Psoas muscle (tissue), 8 donors: Measurements from ENCODE around the gene PUSL1. TPM values are rescaled to one million over a fixed set of nuclear protein-coding genes. Genes with fewer than 3 reads are reported as not detected.

Experiments
- ATAC-seq, 4 donors: fragments of 200-7000 bp; cut with Tn5 transposase; one replicate each; pipeline ENCODE4 v1.9.1; 2020; ENCODE audit warnings: moderate library complexity in 3 of 4, mild to moderate bottlenecking in 2 of 4
- DNase-seq, 2 donors: peaks; one replicate each; pipeline ENCODE4 v3.0.0-alpha.2; 2020
- H3K27ac ChIP-seq: fragments of 200-600 bp; one replicate; pipeline ENCODE4 v1.8.0; 2022
- H3K27me3 ChIP-seq, 3 donors: fragments of 200-600 bp in 1 of 3; one replicate each; pipeline versions ENCODE4 v1.6.1 to v1.8.0; 2013 to 2022; ENCODE audit warnings: low read length in 2 of 3, mild to moderate bottlenecking in 2 of 3, moderate library complexity in 1 of 3; ENCODE audit not compliant: insufficient read depth in 3 of 3
- H3K36me3 ChIP-seq, 2 donors: fragments of 200-600 bp in 1 of 2; one replicate each; pipeline versions ENCODE4 v1.6.1 to v1.8.0; 2013 to 2022; ENCODE audit warnings: low read depth in 1 of 2, mild to moderate bottlenecking in 1 of 2, moderate library complexity in 1 of 2; ENCODE audit not compliant: insufficient read depth in 1 of 2
- H3K4me1 ChIP-seq: fragments of 200-600 bp; one replicate; pipeline ENCODE4 v1.8.0; 2022
- H3K4me3 ChIP-seq: fragments of 200-600 bp; one replicate; pipeline ENCODE4 v1.8.0; 2022; ENCODE audit warnings: mild to moderate bottlenecking
- H3K9me3 ChIP-seq: fragments of 200-600 bp; one replicate; pipeline ENCODE4 v1.8.0; 2022
- WGBS, 3 donors: extraction: QIAGEN DNeasy Blood & Tissue Kit; methylation state at CpG; one replicate each; pipeline versions ENCODE4 v1.1.6 to v1.1.7; 2013; 5-methylcytosine and 5-hydroxymethylcytosine counted together
- intact Hi-C, 2 donors: fragments of 100-400 bp; cut with DNase I; formaldehyde crosslinking; loops; one replicate each; pipeline versions ENCODE4 v1.11.0 to v1.14.2; 2022
- polyA plus RNA-seq, 3 donors: library from polyadenylated mRNA; stranded (reverse); fragments of 200-250 nt; gene quantifications; one replicate each; pipeline ENCODE4 v1.2.3, GENCODE V29; 2013
- total RNA-seq, 4 donors: library from RNA; stranded (reverse); fragmentation: NEBNext Ultra II Directional in 2 of 4; extraction: Animal tissue kit (Norgen Biotek cat#: 25700) in 2 of 4; gene quantifications; one replicate each; pipeline versions ENCODE4 v1.2.1 to v1.2.4, GENCODE V29; 2021 to 2023
- TF ChIP-seq, protein P1 (sequence below): fragments of 200-600 bp; IDR thresholded peaks from one replicate; pipeline ENCODE4 v1.8.0; 2022; ENCODE audit warnings: antibody characterized with exemption
- donor health status: healthy with polysubstance abuse.
- donor health status: DM: no; HTN: no; CAD: no; lungs with moderate emphysema.
- donor health status: Bipolar disorder and iron deficiency.
- donor health status: healthy.
- donor health status: DM: yes; HTN: yes; CAD: no.
- donor health status: DM: no; HTN: no; CAD: no.
- donor health status: DM: no; HTN: no; CAD: no.
- donor health status: DM: yes; HTN: yes; CAD: no.

The PUSL1 gene
- total and polyA plus RNA-seq, 7 donors, result 3.7 to 9.1 (median 7.3) TPM

DNA sequence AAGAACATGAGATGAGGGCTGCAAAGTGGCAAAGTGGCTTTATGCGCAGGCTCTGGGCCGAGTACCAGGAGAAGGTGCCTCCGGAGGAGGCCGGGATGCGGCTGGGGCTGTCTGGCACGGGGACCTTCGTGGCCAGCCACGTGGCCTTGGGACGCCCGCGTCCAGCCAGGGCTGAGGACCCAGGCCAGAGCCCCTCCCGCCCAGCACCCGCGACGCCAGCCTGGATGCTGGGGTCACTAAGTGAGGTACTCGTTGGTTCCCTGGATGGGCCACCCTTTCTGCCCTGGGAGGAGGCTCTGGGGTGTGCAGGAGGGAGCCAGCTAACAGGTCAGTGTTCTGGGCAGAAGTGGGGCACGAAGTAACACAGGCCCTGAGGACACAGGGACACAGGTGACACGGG lies 15.5 kb upstream of the PUSL1 start:
- TF ChIP-seq, protein P1, sequence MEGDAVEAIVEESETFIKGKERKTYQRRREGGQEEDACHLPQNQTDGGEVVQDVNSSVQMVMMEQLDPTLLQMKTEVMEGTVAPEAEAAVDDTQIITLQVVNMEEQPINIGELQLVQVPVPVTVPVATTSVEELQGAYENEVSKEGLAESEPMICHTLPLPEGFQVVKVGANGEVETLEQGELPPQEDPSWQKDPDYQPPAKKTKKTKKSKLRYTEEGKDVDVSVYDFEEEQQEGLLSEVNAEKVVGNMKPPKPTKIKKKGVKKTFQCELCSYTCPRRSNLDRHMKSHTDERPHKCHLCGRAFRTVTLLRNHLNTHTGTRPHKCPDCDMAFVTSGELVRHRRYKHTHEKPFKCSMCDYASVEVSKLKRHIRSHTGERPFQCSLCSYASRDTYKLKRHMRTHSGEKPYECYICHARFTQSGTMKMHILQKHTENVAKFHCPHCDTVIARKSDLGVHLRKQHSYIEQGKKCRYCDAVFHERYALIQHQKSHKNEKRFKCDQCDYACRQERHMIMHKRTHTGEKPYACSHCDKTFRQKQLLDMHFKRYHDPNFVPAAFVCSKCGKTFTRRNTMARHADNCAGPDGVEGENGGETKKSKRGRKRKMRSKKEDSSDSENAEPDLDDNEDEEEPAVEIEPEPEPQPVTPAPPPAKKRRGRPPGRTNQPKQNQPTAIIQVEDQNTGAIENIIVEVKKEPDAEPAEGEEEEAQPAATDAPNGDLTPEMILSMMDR, result no peak
- WGBS, 3 donors, result 86 to 93% (median 89%) methylated on average over 18 of the region's 18 CpGs
- Histone ChIP-seq H3K9me3 (no peaks in the 10 kb centered on the region), H3K4me3 (no peak overlapping the region), H3K4me1 (no peaks in the 10 kb centered on the region), H3K27me3 (peaks cover 0 to under 1% (median 0%) of the 10 kb centered on the region in 3 donors), H3K36me3 (peaks cover 0 to 35% of the 10 kb centered on the region in 2 donors), H3K27ac (no peak overlapping the region)
- ATAC-seq (no peak), DNase-seq (peak; percentile 12 to 51)
- intact Hi-C loops, result loop anchor here in 1 of 2 donors (1.0 to 5.0 kb wide), 3 partner anchors 171 to 311 kb away; partner anchors contain the start of gene PERM1

DNA sequence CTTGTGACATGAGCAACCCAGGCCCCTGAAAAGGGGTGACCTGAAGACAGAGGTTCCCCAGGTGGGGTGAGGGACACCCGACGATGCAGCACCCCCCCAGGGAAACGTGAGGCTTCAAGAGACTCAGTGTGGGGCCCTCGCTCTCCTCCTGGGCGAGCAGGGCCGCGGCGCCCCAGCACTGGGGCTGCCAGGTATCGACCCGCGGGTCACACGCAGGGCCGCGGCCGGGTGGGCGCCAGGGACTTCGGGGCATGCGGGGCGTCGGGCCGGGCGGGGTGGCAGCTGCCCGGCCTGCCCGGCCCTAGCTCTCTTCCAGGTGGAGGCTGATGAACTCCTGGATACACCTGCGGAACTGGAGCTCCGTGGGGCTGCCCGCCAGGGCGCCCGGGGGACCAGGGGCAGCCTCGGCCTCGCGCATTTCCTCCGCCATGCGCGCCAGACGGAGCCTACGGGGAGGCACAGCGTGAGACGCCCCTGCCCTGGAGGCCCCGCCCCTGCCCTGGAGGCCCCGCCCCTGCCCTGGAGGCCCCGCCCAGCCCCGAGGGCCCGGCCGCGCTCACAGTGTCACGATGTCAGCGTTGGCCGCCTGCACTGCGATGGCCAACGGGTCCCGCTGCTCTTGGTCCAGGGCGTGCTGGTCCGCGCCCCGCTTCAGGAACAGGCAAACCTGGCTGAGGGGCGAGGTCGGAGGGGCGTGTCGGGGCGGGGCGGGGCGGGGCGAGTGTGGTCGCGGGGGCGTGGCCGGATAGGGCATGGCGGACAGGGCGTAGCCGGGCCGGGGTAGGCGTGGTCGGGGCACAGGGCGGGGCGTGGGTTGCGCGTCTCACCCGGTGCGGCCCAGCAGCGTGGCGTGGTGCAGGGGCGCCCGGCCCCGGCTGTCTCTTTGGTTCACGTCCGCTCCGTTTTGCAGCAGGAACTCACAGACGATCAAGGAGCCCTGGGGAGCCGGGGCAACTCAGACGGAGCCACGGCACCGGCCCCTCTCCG lies 14.8 kb upstream of the PUSL1 start:
- Histone ChIP-seq H3K27me3 (no peaks in the 10 kb centered on the region), H3K4me1 (no peaks in the 10 kb centered on the region), H3K27ac (no peak overlapping the region), H3K9me3 (no peaks in the 10 kb centered on the region), H3K4me3 (no peak overlapping the region), H3K36me3 (peaks cover 0 to 37% of the 10 kb centered on the region in 2 donors)
- intact Hi-C loops, result loop anchor here in 1 of 2 donors (5.0 kb wide), 2 partner anchors 261 to 311 kb away; partner anchors contain the start of gene PERM1
- 81 to 85% (median 84%) methylated on average over 72 to 94 of the region's 94 CpGs for WGBS, 3 donors
- DNase-seq, result peak; percentile 14 to 57
- TF ChIP-seq, protein P1, result no peak
- peak in 2 of 4 donors; percentile 22 to 29 for ATAC-seq

DNA sequence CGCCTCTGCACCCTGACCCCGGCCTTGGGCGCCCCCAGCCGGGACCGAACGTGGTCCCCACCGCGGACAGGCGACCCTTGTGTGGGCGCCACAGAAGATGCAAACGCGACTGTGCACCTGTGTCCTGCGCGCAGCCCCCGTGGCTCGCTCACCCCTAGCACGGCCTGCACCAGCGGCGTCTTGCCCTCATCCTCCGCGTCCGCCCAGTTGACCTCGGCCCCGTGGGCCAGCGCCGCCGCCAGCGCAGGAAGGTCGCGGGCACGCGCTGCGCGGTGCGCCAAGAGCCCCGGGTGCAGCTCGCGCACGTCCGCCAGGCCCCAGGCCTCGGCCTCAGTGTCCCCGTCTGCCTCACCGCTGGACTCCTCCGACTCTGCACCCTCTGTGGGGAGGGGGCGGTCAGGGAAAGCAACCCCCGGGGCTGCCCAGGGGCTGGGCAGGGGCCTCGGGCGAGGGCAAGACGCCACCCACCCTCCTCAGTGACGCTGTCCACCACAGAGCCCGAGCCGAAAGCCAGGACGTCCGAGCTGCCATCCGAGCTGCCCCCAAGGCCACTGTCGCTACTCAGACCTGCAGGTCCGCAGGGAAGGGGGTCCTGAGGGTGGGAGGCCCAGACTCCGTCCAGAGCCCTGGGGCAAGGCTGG lies 14.0 kb upstream of the PUSL1 start:
- Histone ChIP-seq H3K36me3 (peaks cover 0 to 37% of the 10 kb centered on the region in 2 donors), H3K4me1 (no peaks in the 10 kb centered on the region), H3K27me3 (no peaks in the 10 kb centered on the region), H3K4me3 (no peak overlapping the region), H3K27ac (no peak overlapping the region), H3K9me3 (no peaks in the 10 kb centered on the region)
- TF ChIP-seq, protein P1, result no peak
- ATAC-seq, result no peak
- DNase-seq, result peak in 1 of 2 donors; percentile 15
- 89 to 91% (median 90%) methylated on average over 46 to 58 of the region's 58 CpGs for WGBS, 3 donors
- intact Hi-C loops, result loop anchor here in 1 of 2 donors (5.0 kb wide), 2 partner anchors 262 to 312 kb away; partner anchors contain the start of gene PERM1

DNA sequence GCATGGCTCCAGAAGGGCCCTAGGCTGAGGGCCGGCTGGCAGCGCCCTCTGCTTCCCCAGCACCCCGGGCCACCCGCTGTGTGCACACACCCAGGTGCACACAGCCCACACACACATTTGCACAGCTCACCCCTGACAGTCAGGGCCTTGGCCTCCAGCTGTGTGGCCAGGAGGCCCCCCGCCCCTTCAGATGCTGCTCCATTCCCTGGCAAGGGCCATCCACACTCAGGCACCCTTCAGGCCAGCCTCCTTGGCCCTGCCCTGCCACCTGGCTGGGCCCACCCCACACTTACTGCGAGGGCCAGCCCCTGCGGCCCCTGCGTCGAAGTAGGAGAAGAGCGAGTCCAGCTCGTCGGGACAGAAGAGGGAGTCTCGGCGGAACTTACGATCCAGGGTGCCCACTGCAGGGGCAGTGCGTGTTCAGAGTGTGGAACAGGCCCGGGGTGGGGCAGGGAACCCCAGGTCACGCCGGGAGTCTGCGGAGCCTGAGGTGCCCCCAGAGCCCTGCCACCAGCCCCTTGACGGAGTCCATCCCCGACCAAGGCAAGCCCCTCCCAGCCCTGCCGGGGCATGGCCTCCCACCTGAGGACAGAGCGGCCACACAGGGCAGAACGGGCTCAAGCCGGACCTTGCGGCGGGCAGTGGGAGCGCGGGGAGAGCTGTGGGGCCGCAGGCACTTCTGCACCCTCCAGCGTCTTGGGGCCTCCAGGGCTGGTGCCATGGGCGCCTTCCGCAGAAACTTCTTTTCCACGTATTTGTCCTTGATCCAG lies 13.1 kb upstream of the PUSL1 start:
- 93 to 95% (median 93%) methylated on average over 30 to 35 of the region's 35 CpGs for WGBS, 3 donors
- no peaks in the 10 kb centered on the region for H3K27me3 ChIP-seq
- no peak overlapping the region for H3K27ac ChIP-seq
- H3K4me3 ChIP-seq, result no peak overlapping the region
- H3K36me3 ChIP-seq, result peaks cover 0 to 38% of the 10 kb centered on the region in 2 donors
- no peak for DNase-seq
- ATAC-seq, result no peak
- TF ChIP-seq, protein P1, result no peak
- no peaks in the 10 kb centered on the region for H3K9me3 ChIP-seq
- no peaks in the 10 kb centered on the region for H3K4me1 ChIP-seq
- intact Hi-C loops, result no loop called here
